ENCODE results near the gene STK10. TPM values are rescaled to one million over a fixed set of nuclear protein-coding genes. Genes with fewer than 3 reads are reported as not detected.

STK10 gene
- total and polyA plus RNA-seq, 9 of the 15 experiments (the other 6 are each of a cell fraction or from before 2014, with no cell fraction given) = 0.30 to 6.7 (median 2.4) TPM

GRCh38 chr5:172142709-172143215 lies 45.3 kb downstream of the STK10 start (continued):
- TF ChIP-seq ARID4B (CRISPR knock-in tag; IDR thresholded peaks at IDR 0.05) (no peak), HNRNPUL1 (IDR thresholded peaks at IDR 0.05; ENCODE audit: low read length) (no peak), SP2 (IDR thresholded peaks at IDR 0.05; ENCODE audit: extremely low read depth, low read depth, low read length, poor library complexity, severe bottlenecking) (no peak), CHCHD3 (CRISPR knock-in tag; IDR thresholded peaks at IDR 0.05) (no peak), CBX5 (IDR thresholded peaks at IDR 0.05; ENCODE audit: borderline replicate concordance, low read depth) (no peak), MYNN (IDR thresholded peaks at IDR 0.05) (peak; percentile 80; the same call in 1 of the 2 replicates), MYNN (CRISPR knock-in tag; IDR thresholded peaks at IDR 0.05) (no peak), ARNT (IDR thresholded peaks at IDR 0.05) (0 out of 4 replicates have a peak, but pooled peaks of 1 of the 2 experiments have one; percentile 25), E2F6 (IDR thresholded peaks at IDR 0.05; ENCODE audit: borderline replicate concordance in 1 of 2, extremely low read depth in 1 of 2, insufficient read depth in 1 of 2, insufficient read length in 1 of 2, low read depth in 1 of 2, low read length in 1 of 2, poor library complexity in 1 of 2, severe bottlenecking in 1 of 2) (no peak), HOXB6 (CRISPR knock-in tag; IDR thresholded peaks at IDR 0.05; ENCODE audit: borderline replicate concordance) (no peak), BMI1 (IDR thresholded peaks at IDR 0.05; ENCODE audit: low read length) (no peak), FOXJ2 (tag; IDR thresholded peaks at IDR 0.05) (no peak), RBM39 (optimal IDR thresholded peaks at IDR 0.05; ENCODE audit: low read depth, low read length) (no peak), ZBTB2 (IDR thresholded peaks at IDR 0.05) (peak; percentile 46; the same call in 1 of the 2 replicates), AFF4 (CRISPR knock-in tag; IDR thresholded peaks at IDR 0.05) (no peak)
